Adipocyte (in vitro differentiated cells): ENCODE results near the gene RASA3.

Source experiments
- DNase-seq: peaks from one replicate; pipeline ENCODE4 v3.0.0-alpha.2; 2015; ENCODE audit warnings: low read depth
- H3K27me3 ChIP-seq: replicated peaks from 2 replicates; pipeline ENCODE4 v1.7.0; 2013; ENCODE audit warnings: mild to moderate bottlenecking, low read length, moderate library complexity; ENCODE audit not compliant: control insufficient read depth, insufficient read depth
- H3K36me3 ChIP-seq: 2 replicates; pipeline ENCODE4 v1.7.0; 2013; ENCODE audit warnings: low read length, mild to moderate bottlenecking, moderate library complexity; ENCODE audit not compliant: control insufficient read depth, insufficient read depth, severe bottlenecking
- H3K4me1 ChIP-seq: 2 replicates; pipeline ENCODE4 v1.7.0; 2013; ENCODE audit warnings: mild to moderate bottlenecking, low read length, moderate library complexity; ENCODE audit not compliant: control insufficient read depth, insufficient read depth
- H3K4me3 ChIP-seq: 2 replicates; pipeline ENCODE4 v1.7.0; 2013; ENCODE audit warnings: mild to moderate bottlenecking, low read length, moderate library complexity
- H3K9ac ChIP-seq: 2 replicates; pipeline ENCODE4 v1.7.0; 2013; ENCODE audit warnings: mild to moderate bottlenecking, low read length, moderate library complexity
- H3K9me3 ChIP-seq: 2 replicates; pipeline ENCODE4 v1.7.0; 2013; ENCODE audit warnings: mild to moderate bottlenecking, low read length, moderate library complexity; ENCODE audit not compliant: control insufficient read depth

The RASA3 gene

DNA sequence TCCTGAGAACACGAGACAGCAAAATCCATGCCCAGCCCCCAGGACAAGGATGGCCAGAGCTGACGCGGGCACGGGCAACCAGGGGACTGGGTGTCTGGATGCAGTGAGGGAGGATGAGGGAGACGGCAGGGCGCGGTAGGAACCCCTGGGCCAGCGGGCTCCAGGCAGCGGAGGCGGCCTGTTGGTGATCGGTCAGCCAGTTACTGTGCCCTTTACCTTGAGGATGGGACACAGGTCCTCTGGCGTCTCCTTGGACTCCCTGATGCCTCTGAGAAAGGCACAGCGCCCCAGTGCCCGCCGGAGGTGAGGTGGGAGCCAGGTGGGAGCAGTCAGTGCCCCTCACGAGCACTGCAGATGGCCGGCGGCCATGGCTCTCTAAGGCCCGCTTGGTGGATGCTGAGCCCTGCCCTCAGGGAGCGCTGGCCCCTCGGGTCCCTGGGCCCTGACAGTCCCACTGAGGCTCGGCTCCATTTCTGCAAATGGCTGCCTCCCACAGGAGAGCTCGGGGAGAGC is 189.8 kb downstream of the RASA3 start:
- no peak overlapping the region for H3K9ac ChIP-seq
- no peak overlapping the region for H3K4me3 ChIP-seq
- H3K36me3 ChIP-seq, result no peaks in the 10 kb centered on the region
- peaks cover 5% of the 10 kb centered on the region for H3K27me3 ChIP-seq
- no peaks in the 10 kb centered on the region for H3K9me3 ChIP-seq
- no peak for DNase-seq
- H3K4me1 ChIP-seq, result peaks cover 9% of the 10 kb centered on the region

DNA sequence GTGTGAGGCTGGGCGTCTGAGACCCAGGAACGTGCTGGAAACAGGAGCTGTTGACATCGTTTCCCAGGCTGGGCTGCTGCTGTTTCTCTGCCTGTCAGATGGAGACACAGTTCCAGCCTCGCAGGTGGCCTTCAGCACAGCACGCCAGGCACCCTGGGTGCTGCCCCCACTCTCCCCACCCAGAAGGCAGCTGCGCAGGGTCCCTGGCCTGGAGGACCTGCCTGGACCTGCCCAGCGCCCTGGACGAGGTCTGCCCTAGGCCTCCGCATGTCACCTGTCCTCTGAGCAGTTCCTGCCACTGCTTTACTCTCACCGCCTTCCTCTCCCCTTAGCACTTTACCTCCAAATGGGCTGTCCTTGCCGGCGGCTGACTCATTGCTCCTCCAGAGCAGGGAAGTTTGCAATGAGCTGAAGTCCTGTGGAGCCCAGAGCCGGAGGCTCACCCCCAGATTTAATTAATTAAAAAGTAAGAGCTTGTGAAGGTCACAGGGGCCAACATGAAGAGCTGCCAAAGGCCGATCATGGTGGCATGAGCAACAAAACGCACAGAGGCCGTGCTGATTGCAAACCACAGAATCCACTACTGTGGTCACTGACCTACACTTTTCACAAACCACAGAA is 190.7 kb downstream of the RASA3 start:
- Histone ChIP-seq H3K4me3 (no peak overlapping the region), H3K36me3 (no peaks in the 10 kb centered on the region), H3K27me3 (peaks cover 5% of the 10 kb centered on the region), H3K9ac (no peak overlapping the region), H3K4me1 (peaks cover 5% of the 10 kb centered on the region), H3K9me3 (no peaks in the 10 kb centered on the region)
- no peak for DNase-seq

- Histone ChIP-seq H3K4me3 (no peak overlapping the region), H3K9me3 (no peaks in the 10 kb centered on the region), H3K9ac (no peak overlapping the region), H3K36me3 (no peaks in the 10 kb centered on the region), H3K27me3 (peaks cover 5% of the 10 kb centered on the region), H3K4me1 (peaks cover 7% of the 10 kb centered on the region)
- no peak for DNase-seq
Observed at GRCh38 chr13:113939944-113940297, 192.5 kb downstream of the RASA3 start.

DNA sequence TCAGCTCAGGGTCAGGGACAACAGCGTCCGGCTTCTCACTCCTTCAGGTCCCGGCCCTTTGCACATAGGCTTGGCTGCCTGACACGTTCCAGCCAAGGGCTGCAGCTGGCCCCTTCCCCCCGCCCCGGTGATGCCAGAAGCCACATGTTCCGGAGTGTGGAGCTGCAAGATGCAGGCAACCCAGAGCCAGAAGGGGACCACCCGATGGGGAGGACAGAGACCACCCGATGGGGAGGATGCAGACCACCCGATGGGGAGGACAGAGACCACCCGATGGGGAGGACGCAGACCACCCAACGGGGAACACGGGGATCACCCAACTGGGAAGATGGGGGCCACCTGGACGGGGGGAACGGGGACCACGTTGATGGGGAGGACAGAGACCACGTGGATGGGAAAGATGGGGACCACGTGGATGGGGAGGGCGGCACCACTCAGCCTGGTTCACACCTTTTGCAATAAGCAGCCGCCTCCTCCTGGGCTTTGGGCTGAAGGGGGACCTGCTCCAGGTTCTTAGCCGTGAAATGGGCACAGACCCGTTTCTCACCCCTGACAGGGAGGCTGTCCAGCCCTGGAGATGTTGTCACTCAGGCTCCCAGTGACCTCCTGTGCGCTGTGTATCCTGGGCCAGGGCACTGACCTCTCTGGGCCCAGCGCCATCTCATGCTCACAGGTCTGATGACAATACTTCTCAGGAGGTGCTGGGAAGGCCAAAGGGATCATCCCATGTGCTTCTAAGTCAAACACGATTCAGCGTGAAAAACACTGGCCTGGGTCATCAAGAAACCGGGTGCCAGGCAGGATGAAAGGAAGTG is 193.1 kb downstream of the RASA3 start:
- DNase-seq, result no peak
- H3K27me3 ChIP-seq, result peaks cover 5% of the 10 kb centered on the region
- H3K4me3 ChIP-seq, result no peak overlapping the region
- H3K4me1 ChIP-seq, result peaks cover 8% of the 10 kb centered on the region
- no peak overlapping the region for H3K9ac ChIP-seq
- H3K36me3 ChIP-seq, result no peaks in the 10 kb centered on the region
- H3K9me3 ChIP-seq, result no peaks in the 10 kb centered on the region

DNA sequence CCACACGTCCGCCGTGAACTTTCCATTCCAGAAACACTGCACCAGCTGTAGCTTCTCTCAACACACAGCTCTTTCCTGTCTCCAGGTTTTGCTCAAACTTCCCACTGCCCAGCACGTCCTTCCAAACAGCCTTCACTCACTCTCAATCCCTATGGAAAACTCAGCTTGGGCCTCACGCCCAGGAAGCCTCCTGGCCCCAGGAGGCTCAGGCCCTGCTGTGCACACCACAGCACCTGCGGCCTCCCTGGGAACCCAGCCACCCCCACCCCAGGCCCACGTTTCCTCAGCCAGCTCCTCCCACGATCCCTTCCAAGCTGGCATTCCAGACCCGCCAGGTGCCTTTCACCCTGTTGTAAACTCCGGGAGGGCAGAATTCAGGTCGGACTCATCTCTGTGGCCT is 193.7 kb downstream of the RASA3 start:
- Histone ChIP-seq H3K27me3 (peaks cover 5% of the 10 kb centered on the region), H3K4me1 (peaks cover 8% of the 10 kb centered on the region), H3K9me3 (no peaks in the 10 kb centered on the region), H3K36me3 (no peaks in the 10 kb centered on the region), H3K9ac (no peak overlapping the region), H3K4me3 (no peak overlapping the region)
- no peak for DNase-seq

GRCh38 chr13:113938246-113938645 is 194.2 kb downstream of the RASA3 start:
- H3K4me1 ChIP-seq, result peaks cover 8% of the 10 kb centered on the region
- no peaks in the 10 kb centered on the region for H3K9me3 ChIP-seq
- peaks cover 5% of the 10 kb centered on the region for H3K27me3 ChIP-seq
- H3K9ac ChIP-seq, result no peak overlapping the region
- no peak for DNase-seq
- no peak overlapping the region for H3K4me3 ChIP-seq
- H3K36me3 ChIP-seq, result no peaks in the 10 kb centered on the region

DNA sequence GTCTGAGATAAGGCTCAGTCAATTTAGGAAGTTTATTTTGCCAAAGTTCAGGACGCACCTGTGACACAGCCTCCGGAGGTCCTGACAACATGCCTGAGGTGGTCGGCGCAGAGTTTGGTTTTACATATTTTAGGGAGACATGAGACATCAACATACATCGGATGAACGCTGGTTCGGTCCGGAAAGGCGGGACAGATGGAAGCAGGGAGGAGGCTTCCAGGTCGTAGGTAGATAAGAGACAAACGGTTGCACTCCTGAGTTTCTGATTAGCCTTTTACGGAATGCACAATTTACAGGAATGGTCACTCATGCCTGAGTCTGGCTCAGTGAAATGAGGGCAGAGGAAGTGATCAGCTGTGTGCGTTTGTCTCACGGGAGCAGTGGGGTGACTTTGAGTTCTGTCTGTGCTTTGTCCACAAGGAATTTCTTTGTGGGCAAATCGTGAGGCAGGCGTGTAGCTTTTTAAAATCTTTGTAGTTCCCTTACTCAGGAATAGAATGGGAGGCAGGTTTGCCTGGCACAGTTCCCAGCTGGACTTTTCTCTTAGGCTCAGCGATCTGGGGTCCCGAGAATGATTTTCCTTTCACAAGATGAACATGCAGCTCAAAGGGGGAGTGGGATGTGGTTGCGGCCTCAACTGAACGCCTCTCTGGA is 194.8 kb downstream of the RASA3 start:
- no peaks in the 10 kb centered on the region for H3K9me3 ChIP-seq
- H3K27me3 ChIP-seq, result peaks cover 5% of the 10 kb centered on the region
- H3K9ac ChIP-seq, result no peak overlapping the region
- H3K36me3 ChIP-seq, result no peaks in the 10 kb centered on the region
- no peak for DNase-seq
- peaks cover 8% of the 10 kb centered on the region for H3K4me1 ChIP-seq
- no peak overlapping the region for H3K4me3 ChIP-seq

- H3K9me3 ChIP-seq, result no peaks in the 10 kb centered on the region
- H3K4me1 ChIP-seq, result peaks cover 8% of the 10 kb centered on the region
- peaks cover 5% of the 10 kb centered on the region for H3K27me3 ChIP-seq
- no peak overlapping the region for H3K9ac ChIP-seq
- H3K4me3 ChIP-seq, result no peak overlapping the region
- no peaks in the 10 kb centered on the region for H3K36me3 ChIP-seq
- no peak for DNase-seq
Observed at GRCh38 chr13:113937073-113937472, 195.3 kb downstream of the RASA3 start.

GRCh38 chr13:113936166-113936965 is 196.1 kb downstream of the RASA3 start:
- H3K36me3 ChIP-seq, result no peaks in the 10 kb centered on the region
- no peak for DNase-seq
- H3K9me3 ChIP-seq, result no peaks in the 10 kb centered on the region
- no peak overlapping the region for H3K4me3 ChIP-seq
- H3K4me1 ChIP-seq, result peaks cover 8% of the 10 kb centered on the region
- peaks cover 5% of the 10 kb centered on the region for H3K27me3 ChIP-seq
- H3K9ac ChIP-seq, result no peak overlapping the region

DNA sequence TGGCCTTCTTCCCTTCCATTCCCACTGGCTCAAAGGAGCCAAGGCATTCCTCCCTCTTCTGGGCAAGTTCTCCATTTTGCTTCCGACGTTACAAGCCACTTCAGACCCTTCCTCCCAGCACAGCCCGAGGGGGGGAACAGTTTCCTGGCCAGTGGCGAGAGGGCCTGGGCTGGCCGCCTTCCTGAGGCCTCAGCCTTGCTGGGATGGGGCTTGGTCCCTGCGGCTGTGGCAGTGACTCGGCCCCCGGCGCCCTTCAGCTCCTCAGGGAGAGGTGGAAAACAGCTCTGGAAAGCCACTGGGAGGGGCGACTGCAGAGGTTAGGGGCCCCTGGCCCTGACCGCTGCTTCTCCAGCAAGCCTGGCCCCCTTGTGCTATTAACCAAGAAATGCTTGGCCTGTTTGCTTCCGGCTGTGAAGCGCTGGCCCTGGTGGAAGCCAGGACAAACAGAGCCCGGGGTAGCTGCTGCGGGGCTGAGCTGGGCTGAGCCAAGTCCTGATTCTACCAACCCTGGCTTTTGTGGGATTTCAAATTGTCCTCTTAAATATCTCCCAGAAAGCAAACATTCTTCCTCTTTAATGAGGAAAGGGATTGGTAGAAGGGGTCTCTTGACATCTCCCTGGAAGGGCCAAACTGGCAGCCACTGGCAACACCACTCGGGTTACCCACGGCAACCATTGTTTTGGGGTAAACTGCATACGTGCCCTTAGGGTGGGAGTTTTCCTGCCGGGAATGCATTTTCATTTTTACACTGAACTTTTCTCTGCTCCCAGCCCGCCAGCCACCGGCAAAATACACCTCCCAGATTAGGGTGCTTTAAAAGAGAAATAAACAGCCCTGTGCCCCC is 197.2 kb downstream of the RASA3 start:
- H3K9ac ChIP-seq, result no peak overlapping the region
- DNase-seq, result no peak
- peaks cover 5% of the 10 kb centered on the region for H3K27me3 ChIP-seq
- no peaks in the 10 kb centered on the region for H3K9me3 ChIP-seq
- no peaks in the 10 kb centered on the region for H3K36me3 ChIP-seq
- H3K4me3 ChIP-seq, result no peak overlapping the region
- H3K4me1 ChIP-seq, result peaks cover 8% of the 10 kb centered on the region
